Measurements from ENCODE around the gene PSD4.

The PSD4 gene

DNA sequence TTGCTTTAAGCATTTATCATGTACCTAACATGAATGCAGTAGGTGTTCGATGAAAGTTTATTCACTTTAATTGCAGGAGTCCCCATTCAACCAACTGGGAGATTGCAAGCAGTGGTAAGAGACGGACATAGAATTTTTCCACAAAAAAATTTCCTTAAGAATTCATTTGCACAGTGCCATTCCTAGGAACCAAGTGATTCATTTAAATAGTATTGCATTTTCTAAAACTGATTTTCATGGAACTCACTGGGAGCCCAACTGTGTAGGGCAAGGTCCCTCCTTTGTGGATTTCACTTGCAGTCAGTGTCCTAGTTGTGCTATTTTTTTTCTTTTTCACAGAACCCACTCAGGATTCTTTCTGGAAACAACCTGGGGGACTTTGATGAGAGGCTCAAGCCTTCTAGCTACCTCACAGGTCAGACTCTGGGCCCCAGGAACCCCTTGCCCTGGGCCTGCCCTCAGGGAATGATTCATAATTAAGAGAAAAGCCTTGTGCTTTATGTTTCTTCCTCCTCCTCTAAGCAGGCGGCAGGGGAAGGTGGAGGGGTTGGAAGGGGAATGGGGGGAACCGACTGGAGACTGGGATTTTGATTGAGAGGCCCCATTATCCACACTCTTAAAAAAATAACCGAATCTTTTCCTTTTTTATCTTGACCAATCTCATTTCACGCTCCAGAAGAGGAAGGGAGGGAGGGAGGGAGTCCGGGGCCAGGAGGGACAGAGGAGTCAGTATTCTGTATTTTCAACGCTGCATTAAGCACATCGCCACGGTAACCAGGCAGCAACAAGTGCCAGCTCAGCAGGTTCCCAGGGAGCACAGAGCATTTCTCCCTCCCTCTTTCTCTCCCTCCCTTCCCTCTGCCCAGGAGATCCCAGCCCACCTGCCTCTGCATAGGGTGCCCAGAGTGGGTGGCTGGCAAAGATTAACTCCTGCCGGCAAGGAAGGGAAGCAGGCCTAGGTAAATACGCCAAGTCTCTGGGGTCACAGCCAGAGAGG is 51.8 kb downstream of the PSD4 start:
- H3K27me3 ChIP-seq (ENCODE audit: insufficient read depth, poor library complexity, severe bottlenecking), result no peaks in the 10 kb centered on the region
- no peaks in the 10 kb centered on the region for H3K9me3 ChIP-seq (ENCODE audit: severe bottlenecking)
- H3K36me3 ChIP-seq (ENCODE audit: low read depth), result no peaks in the 10 kb centered on the region
- H3K4me3 ChIP-seq (ENCODE audit: severe bottlenecking), result no peak overlapping the region
- no peaks in the 10 kb centered on the region for H3K4me1 ChIP-seq (ENCODE audit: insufficient read depth, poor library complexity, severe bottlenecking)
- no peak for DNase-seq (ENCODE audit: low spot score)
- no peak overlapping the region for H3K27ac ChIP-seq (ENCODE audit: poor library complexity, severe bottlenecking)
- no peak for TF ChIP-seq CTCF (IDR thresholded peaks at IDR 0.05; ENCODE audit: poor library complexity, severe bottlenecking)
- ATAC-seq (ENCODE audit: low read depth), result no peak

DNA sequence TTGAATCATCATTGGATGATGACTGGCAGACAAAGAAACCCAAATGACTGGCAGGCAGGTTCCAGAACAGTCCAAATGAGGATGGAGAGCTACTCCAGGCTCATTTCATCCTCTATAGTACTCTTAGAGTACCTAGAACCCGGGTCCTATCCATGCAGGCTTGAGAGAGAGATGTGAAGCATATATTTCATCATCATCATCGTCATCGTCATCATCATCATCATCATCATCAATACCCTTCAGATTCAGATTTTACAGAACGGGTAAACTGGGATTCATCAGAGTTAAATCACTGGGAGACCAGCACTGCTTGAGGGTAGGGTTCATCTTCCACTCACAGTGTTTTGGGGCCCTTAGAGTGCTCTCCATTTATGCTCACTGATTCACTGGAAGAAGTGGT is 52.7 kb downstream of the PSD4 start:
- no peak for TF ChIP-seq CTCF (IDR thresholded peaks at IDR 0.05; ENCODE audit: poor library complexity, severe bottlenecking)
- H3K27me3 ChIP-seq (ENCODE audit: insufficient read depth, poor library complexity, severe bottlenecking), result no peaks in the 10 kb centered on the region
- no peak overlapping the region for H3K27ac ChIP-seq (ENCODE audit: poor library complexity, severe bottlenecking)
- no peaks in the 10 kb centered on the region for H3K36me3 ChIP-seq (ENCODE audit: low read depth)
- no peaks in the 10 kb centered on the region for H3K9me3 ChIP-seq (ENCODE audit: severe bottlenecking)
- H3K4me1 ChIP-seq (ENCODE audit: insufficient read depth, poor library complexity, severe bottlenecking), result no peaks in the 10 kb centered on the region
- H3K4me3 ChIP-seq (ENCODE audit: severe bottlenecking), result no peak overlapping the region
- DNase-seq (ENCODE audit: low spot score) (no peak), ATAC-seq (ENCODE audit: low read depth) (no peak)

GRCh38 chr2:113227290-113227689 is 53.5 kb downstream of the PSD4 start:
- Histone ChIP-seq H3K36me3 (ENCODE audit: low read depth) (no peaks in the 10 kb centered on the region), H3K9me3 (ENCODE audit: severe bottlenecking) (no peaks in the 10 kb centered on the region), H3K4me1 (ENCODE audit: insufficient read depth, poor library complexity, severe bottlenecking) (no peaks in the 10 kb centered on the region), H3K4me3 (ENCODE audit: severe bottlenecking) (no peak overlapping the region), H3K27me3 (ENCODE audit: insufficient read depth, poor library complexity, severe bottlenecking) (no peaks in the 10 kb centered on the region), H3K27ac (ENCODE audit: poor library complexity, severe bottlenecking) (no peak overlapping the region)
- no peak for TF ChIP-seq CTCF (IDR thresholded peaks at IDR 0.05; ENCODE audit: poor library complexity, severe bottlenecking)
- DNase-seq (ENCODE audit: low spot score) (no peak), ATAC-seq (ENCODE audit: low read depth) (no peak)

DNA sequence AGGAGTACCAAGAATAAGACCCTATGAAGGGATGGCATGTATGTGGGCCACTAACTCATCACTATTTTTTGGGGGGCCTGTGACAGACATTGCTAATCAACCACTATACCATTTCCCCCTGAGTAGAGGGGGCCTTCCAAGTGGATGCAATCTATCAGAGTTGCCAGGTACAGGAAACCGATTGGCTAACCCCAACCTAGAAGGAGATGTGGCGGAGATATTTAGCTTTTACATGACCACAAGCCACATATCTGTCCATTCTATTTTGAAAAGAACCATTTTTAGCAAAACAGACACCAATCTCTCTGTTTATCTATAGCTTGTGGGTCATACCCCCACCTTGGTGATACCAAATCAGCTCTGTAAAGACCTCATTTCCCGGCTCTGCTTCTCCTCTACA is 53.9 kb downstream of the PSD4 start:
- no peak overlapping the region for H3K27ac ChIP-seq (ENCODE audit: poor library complexity, severe bottlenecking)
- H3K9me3 ChIP-seq (ENCODE audit: severe bottlenecking), result no peaks in the 10 kb centered on the region
- H3K36me3 ChIP-seq (ENCODE audit: low read depth), result no peaks in the 10 kb centered on the region
- TF ChIP-seq CTCF (IDR thresholded peaks at IDR 0.05; ENCODE audit: poor library complexity, severe bottlenecking), result no peak
- H3K4me1 ChIP-seq (ENCODE audit: insufficient read depth, poor library complexity, severe bottlenecking), result no peaks in the 10 kb centered on the region
- no peak for DNase-seq (ENCODE audit: low spot score)
- ATAC-seq (ENCODE audit: low read depth), result no peak
- no peak overlapping the region for H3K4me3 ChIP-seq (ENCODE audit: severe bottlenecking)
- no peaks in the 10 kb centered on the region for H3K27me3 ChIP-seq (ENCODE audit: insufficient read depth, poor library complexity, severe bottlenecking)

DNA sequence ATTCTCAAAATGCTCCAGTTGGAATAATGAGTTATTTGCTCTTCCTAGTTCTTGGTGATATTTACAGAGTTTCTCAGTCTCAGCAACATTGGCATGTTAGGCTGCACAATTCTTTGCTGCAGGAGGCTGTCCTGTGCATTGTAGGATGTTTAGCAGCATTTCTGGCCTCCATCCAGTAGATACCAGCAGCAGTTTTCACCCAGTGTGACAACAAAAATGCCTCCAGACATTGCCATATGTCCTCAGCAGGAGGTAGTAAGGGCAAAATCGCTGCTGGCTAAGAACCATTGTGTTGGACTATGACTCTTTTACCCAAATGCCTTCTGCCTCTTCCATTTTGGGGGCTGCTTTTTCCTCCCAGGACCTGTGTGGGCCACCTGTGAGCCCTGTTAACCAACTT is 54.6 kb downstream of the PSD4 start:
- DNase-seq (ENCODE audit: low spot score) (no peak), ATAC-seq (ENCODE audit: low read depth) (no peak)
- H3K27me3 ChIP-seq (ENCODE audit: insufficient read depth, poor library complexity, severe bottlenecking), result no peaks in the 10 kb centered on the region
- H3K36me3 ChIP-seq (ENCODE audit: low read depth), result no peaks in the 10 kb centered on the region
- H3K4me1 ChIP-seq (ENCODE audit: insufficient read depth, poor library complexity, severe bottlenecking), result no peaks in the 10 kb centered on the region
- TF ChIP-seq CTCF (IDR thresholded peaks at IDR 0.05; ENCODE audit: poor library complexity, severe bottlenecking), result no peak
- no peaks in the 10 kb centered on the region for H3K9me3 ChIP-seq (ENCODE audit: severe bottlenecking)
- no peak overlapping the region for H3K27ac ChIP-seq (ENCODE audit: poor library complexity, severe bottlenecking)
- H3K4me3 ChIP-seq (ENCODE audit: severe bottlenecking), result no peak overlapping the region

All from RWPE2 (cell line).